Measurements from ENCODE around the gene KANK2.

KANK2 gene

DNA sequence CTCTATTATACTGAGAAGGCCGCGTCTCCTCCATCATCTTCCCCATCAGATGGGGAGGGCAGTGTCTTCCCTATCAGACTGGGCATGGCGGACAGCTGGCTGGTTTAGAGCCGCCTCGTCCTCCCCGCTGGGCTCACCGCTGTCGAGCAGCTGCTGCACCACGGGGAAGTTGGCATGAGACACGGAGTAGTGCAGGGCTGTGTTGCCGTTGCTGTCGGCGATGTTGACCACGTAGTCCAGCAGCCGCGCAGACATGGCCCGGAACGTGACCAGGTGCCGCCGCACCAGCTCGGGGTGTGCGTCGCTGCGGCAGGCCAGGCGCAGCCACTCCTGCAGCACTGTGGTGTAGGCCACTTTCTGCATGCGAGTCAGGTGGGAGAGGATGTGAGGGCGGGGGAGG, 23.0 kb downstream of the KANK2 start:
- TF ChIP-seq, protein P1, sequence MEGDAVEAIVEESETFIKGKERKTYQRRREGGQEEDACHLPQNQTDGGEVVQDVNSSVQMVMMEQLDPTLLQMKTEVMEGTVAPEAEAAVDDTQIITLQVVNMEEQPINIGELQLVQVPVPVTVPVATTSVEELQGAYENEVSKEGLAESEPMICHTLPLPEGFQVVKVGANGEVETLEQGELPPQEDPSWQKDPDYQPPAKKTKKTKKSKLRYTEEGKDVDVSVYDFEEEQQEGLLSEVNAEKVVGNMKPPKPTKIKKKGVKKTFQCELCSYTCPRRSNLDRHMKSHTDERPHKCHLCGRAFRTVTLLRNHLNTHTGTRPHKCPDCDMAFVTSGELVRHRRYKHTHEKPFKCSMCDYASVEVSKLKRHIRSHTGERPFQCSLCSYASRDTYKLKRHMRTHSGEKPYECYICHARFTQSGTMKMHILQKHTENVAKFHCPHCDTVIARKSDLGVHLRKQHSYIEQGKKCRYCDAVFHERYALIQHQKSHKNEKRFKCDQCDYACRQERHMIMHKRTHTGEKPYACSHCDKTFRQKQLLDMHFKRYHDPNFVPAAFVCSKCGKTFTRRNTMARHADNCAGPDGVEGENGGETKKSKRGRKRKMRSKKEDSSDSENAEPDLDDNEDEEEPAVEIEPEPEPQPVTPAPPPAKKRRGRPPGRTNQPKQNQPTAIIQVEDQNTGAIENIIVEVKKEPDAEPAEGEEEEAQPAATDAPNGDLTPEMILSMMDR (IDR thresholded peaks at IDR 0.05; ENCODE audit: insufficient read depth, low read length, missing control alignments) = no peak
- ChIA-PET POLR2A (interaction anchor here (1.2 kb wide), 1 partner anchor 35 kb away, joined by 3 read pairs; no protein-coding TSS in a partner anchor), CTCF (no interaction called here)
- no peak for DNase-seq (ENCODE audit: low read depth, low spot score)
- no peak overlapping the region for H3K4me3 ChIP-seq (ENCODE audit: low read depth, low read length)

- H3K4me3 ChIP-seq (ENCODE audit: low read depth, low read length) = no peak overlapping the region
- DNase-seq (ENCODE audit: low read depth, low spot score) = no peak
- TF ChIP-seq, protein P1 (IDR thresholded peaks at IDR 0.05; ENCODE audit: insufficient read depth, low read length, missing control alignments) = no peak
- ChIA-PET POLR2A (no interaction called here), CTCF (no interaction called here)
Observed at GRCh38 chr19:11173516-11174155, 23.7 kb downstream of the KANK2 start.

GRCh38 chr19:11172576-11172975, 24.8 kb downstream of the KANK2 start:
- TF ChIP-seq, protein P1 (IDR thresholded peaks at IDR 0.05; ENCODE audit: insufficient read depth, low read length, missing control alignments) = no peak
- ChIA-PET CTCF (no interaction called here), POLR2A (no interaction called here)
- DNase-seq (ENCODE audit: low read depth, low spot score) = no peak
- no peak overlapping the region for H3K4me3 ChIP-seq (ENCODE audit: low read depth, low read length)

- ChIA-PET POLR2A (no interaction called here), CTCF (interaction anchor here (0.7 kb wide), 1 partner anchor 9 kb away, joined by 3 read pairs; no protein-coding TSS in a partner anchor)
- TF ChIP-seq, protein P1 (IDR thresholded peaks at IDR 0.05; ENCODE audit: insufficient read depth, low read length, missing control alignments) = no peak
Observed at GRCh38 chr19:11171144-11171543, 26.2 kb downstream of the KANK2 start.

GRCh38 chr19:11169896-11170678, 27.3 kb downstream of the KANK2 start:
- CTCF ChIA-PET = interaction anchor here (1.3 kb wide), 1 partner anchor 135 kb away, joined by 3 read pairs; no protein-coding TSS in a partner anchor
- no peak for DNase-seq (ENCODE audit: low read depth, low spot score)
- POLR2A ChIA-PET = interaction anchor here (1.7 kb wide), 1 partner anchor 26 kb away, joined by 5 read pairs; no protein-coding TSS in a partner anchor
- no peak overlapping the region for H3K4me3 ChIP-seq (ENCODE audit: low read depth, low read length)
- TF ChIP-seq, protein P1 (IDR thresholded peaks at IDR 0.05; ENCODE audit: insufficient read depth, low read length, missing control alignments) = no peak

More at GRCh38 chr19:11171144-11171543, 26.2 kb downstream of the KANK2 start:
- no peak overlapping the region for H3K4me3 ChIP-seq (ENCODE audit: low read depth, low read length)
- no peak for DNase-seq (ENCODE audit: low read depth, low spot score)

- ChIA-PET POLR2A (interaction anchor here (0.5 to 2.4 kb wide), 4 partner anchors 21 to 160 kb away, joined by 5 to 11 read pairs (median 7); no protein-coding TSS in a partner anchor), CTCF (interaction anchor here (0.7 to 1.0 kb wide), 5 partner anchors 9 to 43 kb away, joined by 3 to 4 read pairs (median 3); no protein-coding TSS in a partner anchor)
- peak; percentile 82 for DNase-seq (ENCODE audit: low read depth, low spot score)
- TF ChIP-seq, protein P1 (IDR thresholded peaks at IDR 0.05; ENCODE audit: insufficient read depth, low read length, missing control alignments) = no peak
- H3K4me3 ChIP-seq (ENCODE audit: low read depth, low read length) = no peak overlapping the region
Observed at GRCh38 chr19:11168568-11168967, 28.8 kb downstream of the KANK2 start.

Measured in AG04449 (cell line).